ENCODE measurements around the gene TNS2. TPM values are rescaled to one million over a fixed set of nuclear protein-coding genes. Genes with fewer than 3 reads are reported as not detected.

Gene TNS2
- total RNA-seq, 4 donors from 2014 or later, result 108 to 323 (median 182) TPM

GRCh38 chr12:53069621-53070410, 20.0 kb downstream of the TNS2 start:
- H3K4me1 ChIP-seq, result peaks cover 20 to 100% (median 79%) of the 10 kb centered on the region in 3 donors
- peak overlapping the region in 1 of 2 donors; percentile 3 for H3K4me3 ChIP-seq
- peak overlapping the region; percentile 79 to 95 (median 86) for H3K27ac ChIP-seq
- peak; percentile 53 for ATAC-seq
- H3K27me3 ChIP-seq, result no peaks in the 10 kb centered on the region
- 33 to 64% methylated on average over 3 to 5 of the region's 12 CpGs for WGBS, 2 donors (ENCODE audit: low coverage in 1 of 2)
- peaks cover 0 to 69% of the 10 kb centered on the region in 2 donors for H3K36me3 ChIP-seq
- H3K9me3 ChIP-seq, result no peaks in the 10 kb centered on the region
- TF ChIP-seq CTCF (IDR thresholded peaks at IDR 0.05) (no peak), POLR2A (IDR thresholded peaks at IDR 0.05) (no peak), EP300 (IDR thresholded peaks at IDR 0.05) (no peak), POLR2AphosphoS5 (IDR thresholded peaks at IDR 0.05) (peak; percentile 32)

- 44 to 73% methylated on average over 3 of the region's 7 CpGs for WGBS, 2 donors (ENCODE audit: low coverage in 1 of 2)
- H3K9me3 ChIP-seq, result no peaks in the 10 kb centered on the region
- no peaks in the 10 kb centered on the region for H3K27me3 ChIP-seq
- no peak for ATAC-seq
- H3K4me1 ChIP-seq, result peaks cover 20 to 100% (median 75%) of the 10 kb centered on the region in 3 donors
- peaks cover 0 to 71% of the 10 kb centered on the region in 2 donors for H3K36me3 ChIP-seq
- H3K4me3 ChIP-seq, result no peak overlapping the region
- H3K27ac ChIP-seq, result peak overlapping the region; percentile 79 to 95 (median 86)
- TF ChIP-seq EP300 (IDR thresholded peaks at IDR 0.05) (no peak), POLR2AphosphoS5 (IDR thresholded peaks at IDR 0.05) (no peak), POLR2A (IDR thresholded peaks at IDR 0.05) (no peak), CTCF (IDR thresholded peaks at IDR 0.05) (no peak)
Measured at GRCh38 chr12:53070877-53071492, 21.1 kb downstream of the TNS2 start.

DNA sequence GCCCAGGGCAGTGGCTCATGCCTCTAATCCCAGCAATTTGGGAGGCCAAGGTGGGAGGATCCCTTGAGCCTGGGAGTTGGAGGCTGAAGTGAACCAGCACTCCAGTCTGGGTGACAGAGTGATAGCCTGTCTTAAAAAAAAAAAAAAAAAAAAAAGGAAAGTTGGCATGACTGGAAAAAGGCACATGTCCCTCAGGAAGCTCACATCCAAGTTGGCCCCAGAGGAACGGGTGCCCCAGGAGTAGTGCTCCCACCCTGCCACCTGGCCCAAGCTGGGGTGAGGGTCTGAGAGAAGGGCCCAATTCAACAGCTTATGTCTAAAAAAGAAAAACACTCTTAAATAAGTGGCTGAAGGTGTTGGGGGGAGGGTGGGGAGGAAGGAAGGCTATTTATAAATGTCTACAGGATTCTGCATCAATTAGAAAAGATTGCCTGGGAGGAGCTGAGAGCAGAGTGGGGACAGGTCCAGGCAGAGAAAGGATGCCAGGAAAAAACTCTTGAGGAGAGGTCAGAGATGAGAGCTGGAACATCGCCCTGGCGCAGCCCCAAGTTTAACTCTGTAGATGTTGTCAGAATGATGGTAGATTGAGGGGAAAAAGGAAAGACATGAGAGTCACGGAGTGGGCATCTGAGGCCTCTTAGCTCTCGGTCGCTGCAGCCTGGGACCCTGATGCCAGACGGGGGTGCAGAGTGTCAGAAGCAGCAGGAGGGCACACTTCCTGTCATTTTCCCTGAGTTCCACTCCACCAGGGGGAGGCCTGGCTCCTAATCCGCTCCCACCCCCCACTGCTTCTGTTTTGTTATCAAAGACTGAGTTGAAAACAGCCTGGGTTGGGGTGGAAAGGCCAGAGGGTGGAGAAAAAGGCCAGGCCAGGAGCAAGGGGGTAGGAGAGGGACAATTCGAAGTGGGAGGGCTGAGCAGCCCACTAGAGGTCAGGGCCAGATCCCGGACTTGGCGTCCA, 22.0 kb downstream of the TNS2 start:
- H3K9me3 ChIP-seq, result no peaks in the 10 kb centered on the region
- 11 to 19% methylated on average over 6 to 9 of the region's 11 CpGs for WGBS, 2 donors (ENCODE audit: low coverage in 1 of 2)
- H3K4me3 ChIP-seq, result peak overlapping the region in 1 of 2 donors; percentile 18
- peaks cover 0 to 72% of the 10 kb centered on the region in 2 donors for H3K36me3 ChIP-seq
- peak; percentile 49 for ATAC-seq
- no peaks in the 10 kb centered on the region for H3K27me3 ChIP-seq
- peak overlapping the region; percentile 79 to 95 (median 86) for H3K27ac ChIP-seq
- H3K4me1 ChIP-seq, result peaks cover 20 to 100% (median 66%) of the 10 kb centered on the region in 3 donors
- TF ChIP-seq POLR2AphosphoS5 (IDR thresholded peaks at IDR 0.05) (peak; percentile 76), CTCF (IDR thresholded peaks at IDR 0.05) (peak in 3 of 4 experiments; percentile 24 to 37 (median 26)), EP300 (IDR thresholded peaks at IDR 0.05) (no peak)

GRCh38 chr12:53073881-53074280, 24.0 kb downstream of the TNS2 start:
- Histone ChIP-seq H3K9me3 (no peaks in the 10 kb centered on the region), H3K27ac (peak overlapping the region; percentile 64 to 95 (median 84)), H3K4me1 (peaks cover 20 to 100% (median 72%) of the 10 kb centered on the region in 3 donors), H3K4me3 (no peak overlapping the region), H3K36me3 (peaks cover 0 to 63% of the 10 kb centered on the region in 2 donors), H3K27me3 (no peaks in the 10 kb centered on the region)
- 21 to 25% methylated on average over 6 of the region's 6 CpGs for WGBS, 2 donors (ENCODE audit: low coverage in 1 of 2)
- peak; percentile 39 for TF ChIP-seq POLR2AphosphoS5 (IDR thresholded peaks at IDR 0.05)
- no peak for TF ChIP-seq EP300 (IDR thresholded peaks at IDR 0.05)
- ATAC-seq, result peak; percentile 73
